Mucosa of gallbladder (tissue), 1 donor: ENCODE data around the gene CASZ1. TPM values are rescaled to one million over a fixed set of nuclear protein-coding genes. Genes with fewer than 3 reads are reported as not detected.

Experiments
- DNase-seq: peaks from one replicate; pipeline ENCODE4 v3.0.0-alpha.2; 2020; ENCODE audit warnings: low spot score
- total RNA-seq: library from RNA; stranded (reverse); gene quantifications from one replicate; pipeline ENCODE4 v1.2.1, GENCODE V29; 2021
- donor health status: DM: no; HTN: no; CAD: no.

Gene CASZ1
- total RNA-seq, 1 donor from 2014 or later = 72.8 TPM

- DNase-seq = no peak
Measured at GRCh38 chr1:10705953-10706352, 90.5 kb downstream of the CASZ1 start.

DNA sequence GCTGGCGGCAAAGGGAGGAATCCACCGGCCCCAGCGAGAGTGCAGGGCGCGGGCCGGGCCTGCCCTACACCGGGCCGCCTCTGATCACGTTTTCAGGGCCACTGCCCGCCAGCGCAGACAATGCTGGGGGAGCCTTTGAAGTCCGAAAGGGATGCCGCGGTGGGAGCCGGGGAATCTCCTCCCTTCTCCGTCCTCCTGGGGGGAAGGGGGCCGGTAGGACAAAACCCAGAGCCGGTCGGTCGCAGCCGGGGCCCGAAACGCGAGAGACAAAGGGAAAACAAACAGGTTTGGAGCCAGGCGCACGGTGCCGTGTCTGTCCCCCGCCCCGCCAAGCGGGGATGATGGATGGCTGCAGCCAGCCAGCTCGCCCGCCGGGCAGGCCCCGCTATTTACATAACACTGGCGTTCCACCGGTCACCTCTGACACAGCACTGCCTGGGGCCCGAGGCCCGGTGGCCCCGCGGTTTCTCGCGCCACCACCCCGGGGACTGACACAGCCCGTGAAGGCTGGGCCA, 92.0 kb downstream of the CASZ1 start:
- DNase-seq = no peak

GRCh38 chr1:10703702-10704101, 92.7 kb downstream of the CASZ1 start:
- DNase-seq = no peak

DNA sequence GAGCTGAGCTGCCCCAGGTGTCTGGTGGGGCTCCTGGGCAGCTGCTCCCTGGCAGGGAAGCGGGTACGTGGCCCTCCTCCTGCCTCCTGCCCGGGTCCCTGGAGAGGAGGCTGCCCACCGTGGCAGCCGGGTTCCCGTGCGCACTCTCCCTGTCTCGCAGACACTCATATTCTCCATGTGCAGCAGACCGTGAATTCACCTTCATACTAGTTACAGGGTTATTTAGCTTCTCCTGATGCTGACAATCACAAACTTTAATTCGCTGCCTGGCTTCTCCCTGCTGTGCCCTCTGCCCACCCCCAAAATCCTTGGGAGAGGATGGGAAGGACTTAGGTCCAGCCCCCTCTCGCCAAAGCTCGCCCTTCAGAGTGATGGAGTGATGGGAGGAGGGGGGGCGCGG, 95.3 kb downstream of the CASZ1 start:
- DNase-seq = no peak

- no peak for DNase-seq
Measured at GRCh38 chr1:10699470-10699835, 97.0 kb downstream of the CASZ1 start.

GRCh38 chr1:10698726-10699469, 97.5 kb downstream of the CASZ1 start:
- DNase-seq = no peak

DNA sequence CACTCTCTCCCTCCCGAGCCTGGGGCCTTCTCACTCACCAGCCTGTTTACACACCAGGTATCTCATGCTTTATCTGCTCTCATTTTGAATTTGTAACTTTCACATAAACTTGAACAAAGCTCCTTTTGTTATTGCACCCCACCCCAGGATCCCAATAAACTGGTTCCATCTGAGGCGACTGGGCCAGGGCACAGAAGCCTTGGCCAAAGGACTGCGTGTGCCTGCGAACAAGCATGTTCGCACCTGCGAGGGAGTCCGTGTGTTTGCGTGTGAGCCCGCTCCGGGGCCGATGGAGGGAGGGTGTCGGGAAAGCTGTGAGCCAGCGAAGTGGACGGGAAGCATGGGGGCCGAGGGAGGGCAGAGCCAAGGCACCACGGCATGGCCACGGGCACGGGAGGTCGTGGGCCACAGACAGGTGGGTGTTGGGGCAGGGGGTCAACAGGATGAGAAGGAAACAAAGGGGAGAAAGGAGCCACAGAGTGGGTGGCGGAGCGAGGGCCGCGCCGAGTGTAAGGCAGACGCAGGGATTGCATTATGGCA, 98.8 kb downstream of the CASZ1 start:
- DNase-seq = no peak

DNA sequence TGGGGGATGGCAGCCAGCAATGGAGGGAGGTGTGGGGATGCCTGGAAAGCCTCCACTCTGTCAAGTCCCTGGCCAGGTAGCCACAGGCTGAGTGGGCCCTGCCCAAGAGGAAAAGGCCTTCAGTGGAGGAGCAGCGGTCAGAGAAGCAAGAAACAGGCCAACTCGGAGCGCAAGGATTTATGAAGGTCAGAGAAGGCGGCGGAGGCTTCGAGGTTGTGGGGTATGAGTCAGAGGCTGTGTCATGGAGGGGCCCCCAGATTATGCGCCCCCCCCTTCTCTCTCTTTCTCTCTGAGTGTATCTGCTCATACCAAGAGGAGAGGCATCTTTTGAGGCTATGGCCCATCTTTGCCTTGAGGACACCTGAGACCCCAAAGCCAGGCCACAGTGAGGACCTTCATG, 99.5 kb downstream of the CASZ1 start:
- DNase-seq = no peak

DNA sequence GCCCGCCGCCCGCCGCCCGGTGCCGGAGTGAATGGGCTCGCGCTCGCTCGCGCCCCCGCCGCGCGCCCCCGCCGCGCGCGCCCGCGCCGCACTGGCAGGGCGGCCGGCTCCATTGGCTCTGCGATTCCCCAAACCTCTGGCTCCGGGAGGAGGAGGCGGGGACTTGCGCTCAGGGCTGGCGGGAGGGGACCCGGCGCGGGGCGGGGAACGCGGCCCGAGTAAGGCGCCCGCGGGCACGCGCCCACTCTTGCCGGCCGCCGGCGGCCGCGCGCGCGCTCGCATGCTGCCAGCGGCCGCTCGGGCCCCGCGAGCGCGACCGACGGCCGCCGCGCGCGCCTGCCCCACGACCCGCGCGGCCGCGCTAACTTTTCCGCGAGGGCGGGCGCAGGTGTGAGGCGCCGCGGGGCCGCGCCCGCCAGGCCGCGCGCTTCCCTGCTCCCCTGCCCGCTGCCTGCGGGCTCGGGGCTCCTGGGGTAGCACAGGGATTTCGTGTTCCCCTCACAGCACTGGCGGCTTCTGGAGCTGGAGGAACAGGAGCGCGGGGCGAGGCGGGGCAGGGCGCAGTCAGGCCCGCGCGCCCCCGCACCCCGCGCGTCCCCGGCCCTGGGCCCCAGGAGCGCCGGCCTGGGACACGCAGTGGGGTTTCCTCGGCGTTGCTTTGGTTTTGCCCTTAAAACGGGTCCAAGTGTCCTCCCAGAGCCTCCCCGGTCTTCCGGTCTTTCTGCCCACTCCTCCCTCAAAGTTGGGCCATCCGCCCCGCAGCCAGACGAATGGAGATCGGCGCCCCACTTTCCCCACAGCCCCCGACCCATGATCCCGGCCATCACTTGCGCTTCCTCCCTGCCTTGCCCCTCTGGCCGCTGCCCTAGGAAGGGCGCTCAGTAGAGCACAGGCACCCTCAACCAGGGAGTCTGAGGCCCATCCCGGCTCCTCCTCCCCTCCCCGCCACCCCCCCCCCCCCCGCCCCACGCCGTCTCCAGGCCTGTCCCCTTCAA, 101.5 kb downstream of the CASZ1 start:
- DNase-seq = peak; percentile 88

DNA sequence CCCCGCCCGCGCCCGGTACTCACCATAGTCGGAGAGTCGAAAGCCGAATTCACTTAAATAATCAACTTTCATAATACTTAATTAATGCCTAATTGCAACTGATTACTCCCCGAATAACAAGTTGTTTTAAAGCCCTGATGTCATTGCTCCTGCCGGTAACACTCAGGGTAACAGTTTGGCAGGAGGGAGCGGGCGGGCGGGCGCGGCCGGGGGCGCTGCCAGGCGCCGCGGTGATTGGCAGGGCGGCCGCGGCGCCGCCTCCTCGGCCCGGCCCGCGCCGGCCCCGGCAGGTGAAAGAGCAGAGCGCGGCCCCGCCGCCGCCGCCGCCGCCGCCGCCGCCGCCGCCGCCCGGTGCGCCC, 102.2 kb downstream of the CASZ1 start:
- no peak for DNase-seq

- DNase-seq = no peak
Measured at GRCh38 chr1:10693497-10694273, 102.8 kb downstream of the CASZ1 start.

GRCh38 chr1:10693152-10693496, 103.3 kb downstream of the CASZ1 start:
- no peak for DNase-seq

DNA sequence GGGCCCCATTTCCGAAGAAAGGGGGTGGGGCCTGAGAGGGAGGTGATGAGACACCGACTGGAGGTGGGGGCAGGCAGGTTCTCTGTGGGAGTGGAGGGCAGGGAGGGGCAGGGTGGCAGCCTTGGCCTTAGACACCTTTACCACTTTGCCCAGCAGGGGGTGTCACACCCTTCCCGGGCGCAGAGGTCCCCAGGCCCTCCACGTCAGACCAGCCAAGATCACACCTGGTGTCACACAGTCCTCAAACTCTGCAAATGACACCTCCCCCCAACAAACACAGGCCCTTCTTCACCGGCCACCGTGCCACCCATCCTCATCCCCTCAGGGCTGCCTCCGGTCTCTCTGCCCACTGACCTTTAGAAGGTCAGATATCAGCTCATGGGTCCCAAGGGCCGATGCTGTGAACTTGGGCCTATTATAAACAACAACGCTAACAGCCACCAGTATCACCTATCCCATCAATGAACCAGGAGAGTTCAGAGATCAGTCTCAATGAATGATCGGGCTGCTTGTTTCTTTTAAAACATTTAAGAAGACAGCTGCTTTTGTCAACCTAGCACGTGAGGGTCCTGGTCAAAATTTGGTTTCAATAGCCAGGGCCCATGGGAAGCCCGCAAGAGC, 103.9 kb downstream of the CASZ1 start:
- DNase-seq = no peak

DNA sequence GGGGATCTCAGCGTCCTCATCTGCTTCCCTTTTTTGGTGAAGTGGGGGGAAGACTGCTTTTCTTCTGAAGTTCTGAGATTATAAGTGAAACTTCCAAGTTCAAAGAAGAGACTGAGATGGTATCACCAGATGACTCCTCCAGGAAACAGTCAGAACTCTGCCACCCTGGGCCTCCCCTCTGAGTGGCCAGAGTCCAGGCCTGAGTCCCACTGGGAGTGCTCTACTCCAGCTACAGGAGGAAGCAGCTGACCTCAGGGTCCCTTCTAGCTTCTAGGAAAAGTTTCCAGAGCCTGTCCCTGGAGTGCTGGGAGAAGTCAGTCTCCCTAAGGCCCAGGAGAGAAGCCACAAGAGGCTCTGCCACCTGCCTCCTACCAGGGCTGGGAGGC, 104.7 kb downstream of the CASZ1 start:
- no peak for DNase-seq

DNA sequence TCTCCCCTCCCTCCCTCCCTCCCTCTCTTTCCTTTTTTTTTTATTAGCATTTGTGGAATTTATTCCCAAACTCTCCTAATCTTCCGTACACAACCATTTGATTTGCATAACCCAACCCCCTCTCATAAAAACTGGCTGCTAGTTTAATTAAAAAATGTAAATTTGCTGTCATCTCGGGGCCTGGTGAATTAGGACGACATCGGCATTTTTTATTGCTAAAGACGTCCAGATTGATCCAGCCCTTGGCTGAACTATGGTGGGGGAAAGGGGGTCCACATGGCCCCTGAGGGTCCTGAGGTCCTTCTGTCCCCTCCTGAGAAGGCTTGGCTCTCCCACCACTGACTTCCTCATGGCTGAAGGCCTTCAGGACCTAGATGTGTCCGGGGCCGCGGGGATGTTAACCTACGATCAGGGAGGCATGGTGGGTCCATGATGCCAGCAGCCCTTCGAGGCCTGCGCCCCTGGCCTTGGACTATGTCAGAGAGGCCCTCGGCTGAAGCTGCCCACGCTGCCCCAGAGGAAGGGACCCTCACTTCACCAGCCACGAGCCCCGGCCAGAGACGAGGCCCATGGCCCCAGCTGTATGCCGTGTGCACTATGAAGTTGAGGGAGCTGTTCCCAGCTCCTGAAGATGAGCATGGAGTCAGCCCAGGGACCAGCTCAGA, 105.2 kb downstream of the CASZ1 start:
- no peak for DNase-seq

- DNase-seq = no peak
Measured at GRCh38 chr1:10690484-10690883, 106.0 kb downstream of the CASZ1 start.

GRCh38 chr1:10688409-10688786, 108.0 kb downstream of the CASZ1 start:
- no peak for DNase-seq

- no peak for DNase-seq
Measured at GRCh38 chr1:10687782-10688408, 108.6 kb downstream of the CASZ1 start.

DNA sequence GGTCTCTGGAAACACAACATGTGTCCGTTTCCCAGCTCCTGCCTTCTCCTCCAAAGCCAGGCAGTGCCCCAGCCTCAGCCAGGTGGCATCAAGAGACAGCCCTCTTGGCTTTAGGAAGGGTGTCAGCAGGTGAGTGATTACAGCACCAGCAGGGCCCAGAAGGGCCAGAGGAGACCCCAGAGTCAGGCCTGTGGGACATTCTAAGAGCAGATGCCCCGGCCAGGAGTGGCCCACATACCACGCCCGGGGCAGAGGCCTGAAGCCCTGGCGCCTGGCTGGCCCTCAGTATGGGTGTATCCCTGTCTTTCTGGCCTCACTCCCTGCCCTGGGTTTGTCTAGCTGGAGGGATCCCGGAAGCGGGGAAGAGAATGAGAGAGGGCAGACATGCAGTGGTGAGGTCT, 109.2 kb downstream of the CASZ1 start:
- DNase-seq = no peak

GRCh38 chr1:10686404-10687040, 109.9 kb downstream of the CASZ1 start:
- DNase-seq = no peak
